A673 (cell line): ENCODE results near the gene DNAH3.

Experiments
- EZH2 ChIP-seq: fragments of 200-600 bp; sonication (generic); IDR thresholded peaks from 2 replicates; pipeline ENCODE4 v1.6.1; 2017; ENCODE audit warnings: borderline replicate concordance, low read depth, mild to moderate bottlenecking, mixed read lengths, antibody characterized with exemption, low read length; ENCODE audit not compliant: poor library complexity, severe bottlenecking
- TF ChIP-seq, protein P1 (sequence below): fragments of 300-800, 200-600 bp; sonication (generic); conservative IDR thresholded peaks from 2 replicates; pipeline ENCODE4 v1.5.1; 2017; ENCODE audit warnings: low read depth, mild to moderate bottlenecking, antibody characterized with exemption, low read length, moderate library complexity, mixed read lengths

DNA sequence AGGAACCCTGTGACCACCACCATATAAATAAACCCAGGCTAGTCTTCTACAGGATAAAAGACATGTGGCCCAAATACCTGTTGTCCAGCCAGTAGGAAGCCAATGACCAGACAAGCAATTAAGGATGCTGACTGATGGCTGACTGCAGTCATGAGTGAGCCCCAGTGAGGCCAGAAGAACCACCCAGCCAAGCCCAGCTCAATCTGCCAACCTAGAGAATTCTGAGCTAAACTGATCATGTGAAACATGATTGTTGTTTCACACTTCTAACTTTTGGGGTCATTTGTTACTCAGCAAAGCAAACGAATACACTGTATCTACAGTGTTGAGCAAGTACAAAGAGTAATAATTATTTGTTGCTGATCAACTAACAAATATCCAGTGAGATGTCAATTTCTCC, 86.4 kb downstream of the DNAH3 start:
- TF ChIP-seq, protein P1, sequence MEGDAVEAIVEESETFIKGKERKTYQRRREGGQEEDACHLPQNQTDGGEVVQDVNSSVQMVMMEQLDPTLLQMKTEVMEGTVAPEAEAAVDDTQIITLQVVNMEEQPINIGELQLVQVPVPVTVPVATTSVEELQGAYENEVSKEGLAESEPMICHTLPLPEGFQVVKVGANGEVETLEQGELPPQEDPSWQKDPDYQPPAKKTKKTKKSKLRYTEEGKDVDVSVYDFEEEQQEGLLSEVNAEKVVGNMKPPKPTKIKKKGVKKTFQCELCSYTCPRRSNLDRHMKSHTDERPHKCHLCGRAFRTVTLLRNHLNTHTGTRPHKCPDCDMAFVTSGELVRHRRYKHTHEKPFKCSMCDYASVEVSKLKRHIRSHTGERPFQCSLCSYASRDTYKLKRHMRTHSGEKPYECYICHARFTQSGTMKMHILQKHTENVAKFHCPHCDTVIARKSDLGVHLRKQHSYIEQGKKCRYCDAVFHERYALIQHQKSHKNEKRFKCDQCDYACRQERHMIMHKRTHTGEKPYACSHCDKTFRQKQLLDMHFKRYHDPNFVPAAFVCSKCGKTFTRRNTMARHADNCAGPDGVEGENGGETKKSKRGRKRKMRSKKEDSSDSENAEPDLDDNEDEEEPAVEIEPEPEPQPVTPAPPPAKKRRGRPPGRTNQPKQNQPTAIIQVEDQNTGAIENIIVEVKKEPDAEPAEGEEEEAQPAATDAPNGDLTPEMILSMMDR, result no peak
- no peak for TF ChIP-seq EZH2
